Measurements from ENCODE around the gene MAP1B.

Gene MAP1B

GRCh38 chr5:72149742-72150141, 42.5 kb downstream of the MAP1B start:
- peaks cover 8% of the 10 kb centered on the region for H3K27me3 ChIP-seq (ENCODE audit: insufficient read depth, low read length, poor library complexity)
- DNase-seq (no peak), ATAC-seq (ENCODE audit: insufficient read depth, low read depth) (no peak)
- TF ChIP-seq CTCF (IDR thresholded peaks at IDR 0.05; ENCODE audit: borderline replicate concordance, extremely low read depth, low read length, poor library complexity, severe bottlenecking): no peak
- TF ChIP-seq EZH2 (IDR thresholded peaks at IDR 0.05; ENCODE audit: borderline replicate concordance, low read depth, low read length, severe bottlenecking): no peak
- no peak overlapping the region for H3K4me3 ChIP-seq (ENCODE audit: low read depth in 1 of 2, low read length in 2 of 2)
- H3K9ac ChIP-seq (ENCODE audit: low read depth, low read length): no peak overlapping the region
- H2AFZ ChIP-seq (ENCODE audit: low read depth, low read length): no peak overlapping the region
- no peak overlapping the region for H3K4me2 ChIP-seq (ENCODE audit: insufficient read depth, low read length)
- H3K79me2 ChIP-seq (ENCODE audit: insufficient read depth, low read length): no peaks in the 10 kb centered on the region
- H3K4me1 ChIP-seq (ENCODE audit: insufficient read depth, low read length): no peaks in the 10 kb centered on the region
- no peak overlapping the region for H3K27ac ChIP-seq (ENCODE audit: low read length)
- no peaks in the 10 kb centered on the region for H3K9me3 ChIP-seq (ENCODE audit: insufficient read depth, low read length, severe bottlenecking)
- no peaks in the 10 kb centered on the region for H4K20me1 ChIP-seq (ENCODE audit: insufficient read depth, low read length)
- no peaks in the 10 kb centered on the region for H3K36me3 ChIP-seq (ENCODE audit: insufficient read depth, low read length)

- H2AFZ ChIP-seq (ENCODE audit: low read depth, low read length): no peak overlapping the region
- no peaks in the 10 kb centered on the region for H3K79me2 ChIP-seq (ENCODE audit: insufficient read depth, low read length)
- no peaks in the 10 kb centered on the region for H4K20me1 ChIP-seq (ENCODE audit: insufficient read depth, low read length)
- ATAC-seq (ENCODE audit: insufficient read depth, low read depth) (no peak), DNase-seq (no peak)
- TF ChIP-seq CTCF (IDR thresholded peaks at IDR 0.05; ENCODE audit: borderline replicate concordance, extremely low read depth, low read length, poor library complexity, severe bottlenecking) (no peak), EZH2 (IDR thresholded peaks at IDR 0.05; ENCODE audit: borderline replicate concordance, low read depth, low read length, severe bottlenecking) (no peak)
- H3K4me3 ChIP-seq (ENCODE audit: low read depth in 1 of 2, low read length in 2 of 2): no peak overlapping the region
- no peak overlapping the region for H3K9ac ChIP-seq (ENCODE audit: low read depth, low read length)
- no peak overlapping the region for H3K27ac ChIP-seq (ENCODE audit: low read length)
- no peak overlapping the region for H3K4me2 ChIP-seq (ENCODE audit: insufficient read depth, low read length)
- H3K36me3 ChIP-seq (ENCODE audit: insufficient read depth, low read length): no peaks in the 10 kb centered on the region
- no peaks in the 10 kb centered on the region for H3K9me3 ChIP-seq (ENCODE audit: insufficient read depth, low read length, severe bottlenecking)
- H3K27me3 ChIP-seq (ENCODE audit: insufficient read depth, low read length, poor library complexity): peaks cover 8% of the 10 kb centered on the region
- H3K4me1 ChIP-seq (ENCODE audit: insufficient read depth, low read length): no peaks in the 10 kb centered on the region
These were observed 43.9 kb downstream of the MAP1B start for GRCh38 chr5:72151169-72151568.

GRCh38 chr5:72151646-72152045, 44.4 kb downstream of the MAP1B start:
- Histone ChIP-seq H3K4me3 (ENCODE audit: low read depth in 1 of 2, low read length in 2 of 2) (no peak overlapping the region), H3K27ac (ENCODE audit: low read length) (no peak overlapping the region), H3K79me2 (ENCODE audit: insufficient read depth, low read length) (no peaks in the 10 kb centered on the region), H3K36me3 (ENCODE audit: insufficient read depth, low read length) (no peaks in the 10 kb centered on the region), H4K20me1 (ENCODE audit: insufficient read depth, low read length) (no peaks in the 10 kb centered on the region), H3K9me3 (ENCODE audit: insufficient read depth, low read length, severe bottlenecking) (no peaks in the 10 kb centered on the region), H3K4me1 (ENCODE audit: insufficient read depth, low read length) (no peaks in the 10 kb centered on the region), H2AFZ (ENCODE audit: low read depth, low read length) (no peak overlapping the region), H3K27me3 (ENCODE audit: insufficient read depth, low read length, poor library complexity) (peaks cover 8% of the 10 kb centered on the region), H3K4me2 (ENCODE audit: insufficient read depth, low read length) (no peak overlapping the region), H3K9ac (ENCODE audit: low read depth, low read length) (no peak overlapping the region)
- TF ChIP-seq CTCF (IDR thresholded peaks at IDR 0.05; ENCODE audit: borderline replicate concordance, extremely low read depth, low read length, poor library complexity, severe bottlenecking): no peak
- no peak for TF ChIP-seq EZH2 (IDR thresholded peaks at IDR 0.05; ENCODE audit: borderline replicate concordance, low read depth, low read length, severe bottlenecking)
- DNase-seq: no peak
- no peak for ATAC-seq (ENCODE audit: insufficient read depth, low read depth)

- Histone ChIP-seq H3K27ac (ENCODE audit: low read length) (no peak overlapping the region), H3K4me2 (ENCODE audit: insufficient read depth, low read length) (no peak overlapping the region), H3K4me1 (ENCODE audit: insufficient read depth, low read length) (no peaks in the 10 kb centered on the region), H2AFZ (ENCODE audit: low read depth, low read length) (no peak overlapping the region), H3K9me3 (ENCODE audit: insufficient read depth, low read length, severe bottlenecking) (no peaks in the 10 kb centered on the region), H3K27me3 (ENCODE audit: insufficient read depth, low read length, poor library complexity) (peaks cover 8% of the 10 kb centered on the region), H3K36me3 (ENCODE audit: insufficient read depth, low read length) (no peaks in the 10 kb centered on the region), H3K79me2 (ENCODE audit: insufficient read depth, low read length) (no peaks in the 10 kb centered on the region), H3K4me3 (ENCODE audit: low read depth in 1 of 2, low read length in 2 of 2) (no peak overlapping the region), H3K9ac (ENCODE audit: low read depth, low read length) (no peak overlapping the region), H4K20me1 (ENCODE audit: insufficient read depth, low read length) (no peaks in the 10 kb centered on the region)
- TF ChIP-seq EZH2 (IDR thresholded peaks at IDR 0.05; ENCODE audit: borderline replicate concordance, low read depth, low read length, severe bottlenecking) (no peak), CTCF (IDR thresholded peaks at IDR 0.05; ENCODE audit: borderline replicate concordance, extremely low read depth, low read length, poor library complexity, severe bottlenecking) (no peak)
- ATAC-seq (ENCODE audit: insufficient read depth, low read depth) (no peak), DNase-seq (no peak)
These were observed 45.3 kb downstream of the MAP1B start for GRCh38 chr5:72152545-72152944.
